HL-60 (cell line): ENCODE data around the gene GTF3C5.

Experiments
- DNase-seq, 2 experiments: peaks; one replicate each; pipeline ENCODE4 v3.0.0-alpha.2; 2010 to 2020; ENCODE audit warnings: low read depth in 1 of 2, low spot score in 1 of 2
- H3K27ac ChIP-seq: fragments of 250-450 bp; sonication (Bioruptor Pico); replicated peaks from 2 replicates; pipeline ENCODE4 v1.5.1; 2020; ENCODE audit warnings: mild to moderate bottlenecking, moderate library complexity
- H3K27me3 ChIP-seq: fragments of 250-450 bp; sonication (Bioruptor Pico); 2 replicates; pipeline ENCODE4 v1.5.1; 2021; ENCODE audit warnings: mild to moderate bottlenecking, moderate library complexity; ENCODE audit not compliant: insufficient read depth, poor library complexity, severe bottlenecking
- H3K4me3 ChIP-seq: replicated peaks from 2 replicates; pipeline ENCODE4 v1.5.1; 2011; ENCODE audit warnings: mild to moderate bottlenecking, control low read depth, low read length; ENCODE audit not compliant: insufficient read depth
- GABPA ChIP-seq: IDR thresholded peaks from 2 replicates; pipeline ENCODE4 v1.6.1; 2012; ENCODE audit warnings: low read depth
- POLR2AphosphoS5 ChIP-seq: IDR thresholded peaks from 2 replicates; pipeline ENCODE4 v1.6.1; 2012; ENCODE audit warnings: low read depth
- SPI1 ChIP-seq: IDR thresholded peaks from 2 replicates; pipeline ENCODE4 v1.6.1; 2012; ENCODE audit warnings: low read depth, mild to moderate bottlenecking, borderline replicate concordance
- TF ChIP-seq, protein P1 (sequence below): IDR thresholded peaks from one replicate; pipeline ENCODE4 v1.5.1; 2011; ENCODE audit warnings: low read length, control low read depth, inconsistent platforms; ENCODE audit not compliant: insufficient read depth
- TF ChIP-seq, protein P2 (sequence below): IDR thresholded peaks from 2 replicates; pipeline ENCODE4 v1.6.1; 2012; ENCODE audit warnings: low read depth; ENCODE audit not compliant: insufficient replicate concordance

GTF3C5 gene

DNA sequence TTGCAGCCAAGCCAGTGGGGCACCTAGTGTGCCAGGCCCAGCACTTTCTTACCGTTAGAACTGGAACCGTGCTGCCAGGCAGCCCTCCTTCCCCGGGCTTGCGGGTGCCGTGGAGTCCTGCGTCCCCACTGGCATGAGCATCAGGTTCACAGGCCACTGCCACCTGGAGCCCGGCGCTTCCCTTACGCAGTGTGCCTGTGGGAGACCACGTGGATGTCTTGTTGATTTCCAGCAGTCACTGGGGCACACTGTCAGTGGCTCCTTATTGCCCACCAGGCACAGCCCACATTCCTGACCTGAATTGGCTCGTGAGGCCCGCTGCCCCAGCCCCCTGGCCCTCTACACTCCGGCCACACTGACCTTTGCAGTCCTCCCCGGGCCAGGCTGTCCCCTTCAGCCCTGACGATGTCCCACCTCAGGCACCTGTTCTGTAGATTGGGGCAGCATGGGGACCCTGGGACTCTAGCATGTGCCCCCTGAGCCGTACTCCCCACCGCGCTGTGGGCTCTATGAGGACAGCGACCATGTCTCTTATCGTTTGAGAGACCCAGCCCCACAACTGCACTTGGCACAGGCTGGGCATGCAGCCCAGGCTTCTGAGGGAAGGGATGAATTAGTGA is 20.6 kb downstream of the GTF3C5 start:
- no peak for DNase-seq
- Histone ChIP-seq H3K27ac (no peak overlapping the region), H3K4me3 (no peak overlapping the region), H3K27me3 (no peaks in the 10 kb centered on the region)
- TF ChIP-seq, protein P1, sequence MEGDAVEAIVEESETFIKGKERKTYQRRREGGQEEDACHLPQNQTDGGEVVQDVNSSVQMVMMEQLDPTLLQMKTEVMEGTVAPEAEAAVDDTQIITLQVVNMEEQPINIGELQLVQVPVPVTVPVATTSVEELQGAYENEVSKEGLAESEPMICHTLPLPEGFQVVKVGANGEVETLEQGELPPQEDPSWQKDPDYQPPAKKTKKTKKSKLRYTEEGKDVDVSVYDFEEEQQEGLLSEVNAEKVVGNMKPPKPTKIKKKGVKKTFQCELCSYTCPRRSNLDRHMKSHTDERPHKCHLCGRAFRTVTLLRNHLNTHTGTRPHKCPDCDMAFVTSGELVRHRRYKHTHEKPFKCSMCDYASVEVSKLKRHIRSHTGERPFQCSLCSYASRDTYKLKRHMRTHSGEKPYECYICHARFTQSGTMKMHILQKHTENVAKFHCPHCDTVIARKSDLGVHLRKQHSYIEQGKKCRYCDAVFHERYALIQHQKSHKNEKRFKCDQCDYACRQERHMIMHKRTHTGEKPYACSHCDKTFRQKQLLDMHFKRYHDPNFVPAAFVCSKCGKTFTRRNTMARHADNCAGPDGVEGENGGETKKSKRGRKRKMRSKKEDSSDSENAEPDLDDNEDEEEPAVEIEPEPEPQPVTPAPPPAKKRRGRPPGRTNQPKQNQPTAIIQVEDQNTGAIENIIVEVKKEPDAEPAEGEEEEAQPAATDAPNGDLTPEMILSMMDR, result no peak
- TF ChIP-seq POLR2AphosphoS5, result peak; percentile 32; the same call in 1 of the 2 replicates

DNA sequence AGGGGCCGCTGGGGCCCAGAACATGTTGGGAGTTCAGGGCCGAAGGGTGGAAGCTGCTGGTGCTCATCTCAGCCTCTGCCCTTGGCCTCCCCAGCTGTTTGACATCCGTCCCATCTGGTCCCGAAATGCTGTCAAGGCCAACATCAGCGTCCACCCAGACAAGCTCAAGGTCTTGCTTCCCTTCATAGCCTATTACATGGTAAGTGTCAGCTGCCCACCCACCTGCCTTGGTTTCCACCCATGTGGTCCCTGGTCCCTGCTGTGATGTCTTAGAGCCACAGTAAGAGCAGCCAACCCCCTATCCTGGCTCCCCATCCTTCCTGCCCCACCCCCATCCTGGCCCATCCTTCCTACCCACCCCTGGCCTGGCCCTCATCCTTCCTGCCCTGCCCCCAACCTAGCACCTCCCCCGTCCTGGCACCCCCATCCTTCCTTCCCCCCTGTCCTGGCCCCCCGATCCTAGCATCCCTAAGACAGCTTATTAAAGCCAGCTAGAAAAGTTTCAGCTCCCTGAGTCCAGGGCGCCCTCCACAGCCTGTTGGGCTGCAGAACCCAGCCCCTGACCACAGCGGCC is 21.3 kb downstream of the GTF3C5 start:
- no peaks in the 10 kb centered on the region for H3K27me3 ChIP-seq
- no peak overlapping the region for H3K4me3 ChIP-seq
- DNase-seq, result no peak
- peak; percentile 6; the same call in 1 of the 2 replicates for TF ChIP-seq POLR2AphosphoS5
- no peak for TF ChIP-seq GABPA
- H3K27ac ChIP-seq, result no peak overlapping the region

DNA sequence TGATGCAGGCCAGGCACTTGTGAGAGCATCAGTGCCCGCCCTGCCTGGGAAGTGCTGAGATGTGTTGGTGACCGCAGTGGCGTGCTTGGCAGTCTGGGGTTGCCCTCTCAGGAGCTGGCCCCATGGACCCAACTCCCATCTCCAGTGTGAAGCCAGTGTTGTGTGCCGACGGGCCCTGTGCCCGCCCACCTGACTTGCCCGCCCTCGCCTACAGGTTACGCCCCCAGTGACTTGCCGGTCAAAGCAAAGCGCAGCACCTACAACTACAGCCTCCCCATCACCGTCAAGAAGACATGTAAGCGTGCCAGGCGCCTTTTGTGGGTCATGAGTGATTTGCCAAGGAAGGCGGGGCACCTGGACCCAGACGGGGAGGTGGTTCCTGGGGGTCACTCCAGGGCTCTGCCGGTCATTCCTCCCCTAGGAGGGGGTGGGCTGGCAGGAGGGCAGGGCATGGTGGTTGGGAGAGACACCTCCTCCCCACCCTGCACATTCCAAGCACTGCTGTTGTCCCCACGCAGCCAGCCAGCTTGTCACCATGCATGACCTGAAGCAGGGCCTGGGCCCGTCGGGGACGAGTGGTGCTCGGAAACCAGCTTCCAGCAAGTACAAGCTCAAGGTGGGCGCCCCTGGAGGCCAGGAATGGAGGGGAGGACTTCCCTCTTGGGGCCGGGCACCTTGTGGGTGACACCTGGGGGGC is 23.5 kb downstream of the GTF3C5 start:
- DNase-seq, result no peak
- Histone ChIP-seq H3K4me3 (no peak overlapping the region), H3K27ac (peak overlapping the region; percentile 17), H3K27me3 (no peaks in the 10 kb centered on the region)
- TF ChIP-seq POLR2AphosphoS5 (peak; percentile 12; the same call in 1 of the 2 replicates), SPI1 (no peak)

DNA sequence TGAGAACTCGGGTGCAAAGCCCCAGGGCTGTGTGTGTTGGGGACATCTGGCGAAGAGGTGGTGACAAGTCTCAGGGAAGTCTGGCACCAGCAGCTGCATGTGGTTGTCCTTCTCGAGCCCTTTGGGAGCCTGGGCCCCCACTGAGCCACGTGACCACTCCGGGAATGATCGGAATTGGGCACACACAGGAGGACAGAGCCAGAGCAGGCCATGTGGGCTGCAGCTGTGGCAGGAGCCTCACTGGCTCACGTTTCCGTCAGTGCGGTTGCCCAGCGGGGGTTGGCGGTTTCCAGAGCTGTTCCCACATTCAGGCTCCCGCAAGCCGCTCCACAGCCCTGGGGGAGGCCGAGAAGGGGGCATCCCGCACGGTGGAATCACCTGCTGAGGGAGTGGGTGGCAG is 24.2 kb downstream of the GTF3C5 start:
- Histone ChIP-seq H3K27me3 (no peaks in the 10 kb centered on the region), H3K4me3 (no peak overlapping the region), H3K27ac (peak overlapping the region; percentile 17)
- no peak for DNase-seq
- TF ChIP-seq POLR2AphosphoS5 (no peak), GABPA (no peak), SPI1 (no peak)
- TF ChIP-seq, protein P2, sequence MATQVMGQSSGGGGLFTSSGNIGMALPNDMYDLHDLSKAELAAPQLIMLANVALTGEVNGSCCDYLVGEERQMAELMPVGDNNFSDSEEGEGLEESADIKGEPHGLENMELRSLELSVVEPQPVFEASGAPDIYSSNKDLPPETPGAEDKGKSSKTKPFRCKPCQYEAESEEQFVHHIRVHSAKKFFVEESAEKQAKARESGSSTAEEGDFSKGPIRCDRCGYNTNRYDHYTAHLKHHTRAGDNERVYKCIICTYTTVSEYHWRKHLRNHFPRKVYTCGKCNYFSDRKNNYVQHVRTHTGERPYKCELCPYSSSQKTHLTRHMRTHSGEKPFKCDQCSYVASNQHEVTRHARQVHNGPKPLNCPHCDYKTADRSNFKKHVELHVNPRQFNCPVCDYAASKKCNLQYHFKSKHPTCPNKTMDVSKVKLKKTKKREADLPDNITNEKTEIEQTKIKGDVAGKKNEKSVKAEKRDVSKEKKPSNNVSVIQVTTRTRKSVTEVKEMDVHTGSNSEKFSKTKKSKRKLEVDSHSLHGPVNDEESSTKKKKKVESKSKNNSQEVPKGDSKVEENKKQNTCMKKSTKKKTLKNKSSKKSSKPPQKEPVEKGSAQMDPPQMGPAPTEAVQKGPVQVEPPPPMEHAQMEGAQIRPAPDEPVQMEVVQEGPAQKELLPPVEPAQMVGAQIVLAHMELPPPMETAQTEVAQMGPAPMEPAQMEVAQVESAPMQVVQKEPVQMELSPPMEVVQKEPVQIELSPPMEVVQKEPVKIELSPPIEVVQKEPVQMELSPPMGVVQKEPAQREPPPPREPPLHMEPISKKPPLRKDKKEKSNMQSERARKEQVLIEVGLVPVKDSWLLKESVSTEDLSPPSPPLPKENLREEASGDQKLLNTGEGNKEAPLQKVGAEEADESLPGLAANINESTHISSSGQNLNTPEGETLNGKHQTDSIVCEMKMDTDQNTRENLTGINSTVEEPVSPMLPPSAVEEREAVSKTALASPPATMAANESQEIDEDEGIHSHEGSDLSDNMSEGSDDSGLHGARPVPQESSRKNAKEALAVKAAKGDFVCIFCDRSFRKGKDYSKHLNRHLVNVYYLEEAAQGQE, result no peak
- TF ChIP-seq, protein P1, result no peak

DNA sequence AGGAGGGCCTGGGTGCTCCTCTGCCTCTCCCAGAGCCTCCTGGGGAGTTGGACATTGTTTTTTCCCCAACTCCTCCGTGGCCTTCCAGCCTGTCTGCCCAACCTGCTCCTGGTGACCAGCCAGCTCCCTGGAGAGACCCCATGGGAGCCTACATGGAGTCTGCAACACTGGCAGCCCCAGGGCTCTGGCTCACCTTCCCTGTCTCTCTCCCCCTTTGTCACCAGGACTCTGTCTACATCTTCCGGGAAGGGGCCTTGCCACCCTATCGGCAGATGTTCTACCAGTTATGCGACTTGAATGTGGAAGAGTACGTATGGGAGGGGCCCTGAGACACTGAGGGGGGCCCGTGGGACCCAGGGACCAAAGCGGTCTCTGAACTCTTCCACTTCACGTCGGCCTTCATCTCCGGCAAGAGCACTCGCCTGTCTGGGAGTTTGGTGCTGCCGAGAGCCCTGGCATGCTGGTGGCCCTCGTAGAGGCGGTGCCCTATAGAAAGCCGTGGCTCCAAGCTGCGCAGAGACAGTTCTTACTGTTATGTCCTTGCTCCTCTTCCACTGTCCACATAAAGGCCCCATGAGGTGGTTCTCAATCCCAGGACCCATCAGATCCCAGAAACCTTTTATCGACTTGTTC is 25.1 kb downstream of the GTF3C5 start:
- no peak for TF ChIP-seq SPI1
- TF ChIP-seq GABPA, result no peak
- TF ChIP-seq, protein P1, result no peak
- no peak; the same call in 1 of the 2 replicates for TF ChIP-seq POLR2AphosphoS5
- TF ChIP-seq, protein P2, result no peak
- DNase-seq, result no peak

More for the DNA sequence above, 25.1 kb downstream of the GTF3C5 start:
- no peak overlapping the region for H3K4me3 ChIP-seq
- H3K27ac ChIP-seq, result peak overlapping the region; percentile 17
- H3K27me3 ChIP-seq, result no peaks in the 10 kb centered on the region
